Measurements from ENCODE around the gene TYRP1. TPM values are rescaled to one million over a fixed set of nuclear protein-coding genes. Genes with fewer than 3 reads are reported as not detected.

The TYRP1 gene
- total RNA-seq, 4 donors from 2014 or later, result 0.84 to 10.3 (median 1.6) TPM

GRCh38 chr9:12739014-12739652 is 45.9 kb downstream of the TYRP1 start:
- H3K4me1 ChIP-seq, result no peaks in the 10 kb centered on the region
- TF ChIP-seq CTCF (IDR thresholded peaks at IDR 0.05 in 4 of 5, conservative IDR thresholded peaks at IDR 0.05 in 1 of 5), result no peak
- TF ChIP-seq POLR2A (IDR thresholded peaks at IDR 0.05), result no peak
- ATAC-seq, result no peak
- DNase-seq, result no peak
- H3K4me3 ChIP-seq, result no peak overlapping the region
- in situ Hi-C loops (cut with MboI; ENCODE audit: low sequenced_read_pairs in 4 of 4) (no loop called here), intact Hi-C loops (cut with DNase I; ENCODE audit: low total_unique reads) (no loop called here)
- no peak overlapping the region for H3K27ac ChIP-seq
- H3K36me3 ChIP-seq, result no peaks in the 10 kb centered on the region
- H3K9me3 ChIP-seq, result no peaks in the 10 kb centered on the region
- H3K27me3 ChIP-seq, result no peaks in the 10 kb centered on the region

- no peak for ATAC-seq
- Histone ChIP-seq H3K9me3 (no peaks in the 10 kb centered on the region), H3K36me3 (no peaks in the 10 kb centered on the region), H3K4me1 (no peaks in the 10 kb centered on the region), H3K27ac (no peak overlapping the region), H3K27me3 (no peaks in the 10 kb centered on the region), H3K4me3 (no peak overlapping the region)
- no peak for TF ChIP-seq CTCF (IDR thresholded peaks at IDR 0.05 in 4 of 5, conservative IDR thresholded peaks at IDR 0.05 in 1 of 5)
- TF ChIP-seq POLR2A (IDR thresholded peaks at IDR 0.05), result no peak
- in situ Hi-C loops (cut with MboI; ENCODE audit: low sequenced_read_pairs in 4 of 4) (no loop called here), intact Hi-C loops (cut with DNase I; ENCODE audit: low total_unique reads) (no loop called here)
- no peak for DNase-seq
Measured at GRCh38 chr9:12740845-12741244, 47.7 kb downstream of the TYRP1 start.

GRCh38 chr9:12748016-12748415 is 54.8 kb downstream of the TYRP1 start:
- no peak for ATAC-seq
- DNase-seq, result no peak
- in situ Hi-C loops (cut with MboI; ENCODE audit: low sequenced_read_pairs in 4 of 4) (no loop called here), intact Hi-C loops (cut with DNase I; ENCODE audit: low total_unique reads) (no loop called here)
- Histone ChIP-seq H3K9me3 (no peaks in the 10 kb centered on the region), H3K4me1 (no peaks in the 10 kb centered on the region), H3K36me3 (no peaks in the 10 kb centered on the region), H3K4me3 (no peak overlapping the region), H3K27me3 (no peaks in the 10 kb centered on the region), H3K27ac (no peak overlapping the region)
- TF ChIP-seq CTCF (IDR thresholded peaks at IDR 0.05 in 4 of 5, conservative IDR thresholded peaks at IDR 0.05 in 1 of 5), result no peak
- TF ChIP-seq POLR2A (IDR thresholded peaks at IDR 0.05), result no peak

GRCh38 chr9:12748954-12749353 is 55.8 kb downstream of the TYRP1 start:
- intact Hi-C loops (cut with DNase I; ENCODE audit: low total_unique reads) (no loop called here), in situ Hi-C loops (cut with MboI; ENCODE audit: low sequenced_read_pairs in 4 of 4) (no loop called here)
- Histone ChIP-seq H3K27ac (no peak overlapping the region), H3K27me3 (no peaks in the 10 kb centered on the region), H3K4me3 (no peak overlapping the region), H3K36me3 (no peaks in the 10 kb centered on the region), H3K9me3 (no peaks in the 10 kb centered on the region), H3K4me1 (no peaks in the 10 kb centered on the region)
- DNase-seq (no peak), ATAC-seq (no peak)
- TF ChIP-seq CTCF (IDR thresholded peaks at IDR 0.05 in 4 of 5, conservative IDR thresholded peaks at IDR 0.05 in 1 of 5), result no peak
- TF ChIP-seq POLR2A (IDR thresholded peaks at IDR 0.05), result no peak

- Histone ChIP-seq H3K9me3 (no peaks in the 10 kb centered on the region), H3K27me3 (no peaks in the 10 kb centered on the region), H3K4me3 (no peak overlapping the region), H3K27ac (no peak overlapping the region), H3K4me1 (no peaks in the 10 kb centered on the region), H3K36me3 (no peaks in the 10 kb centered on the region)
- intact Hi-C loops (cut with DNase I; ENCODE audit: low total_unique reads), result no loop called here
- ATAC-seq, result no peak
- no peak for DNase-seq
- no peak for TF ChIP-seq POLR2A (IDR thresholded peaks at IDR 0.05)
- in situ Hi-C loops (cut with MboI; ENCODE audit: low sequenced_read_pairs in 4 of 4), result no loop called here
Measured at GRCh38 chr9:12753931-12754330, 60.7 kb downstream of the TYRP1 start.
